DMS53 (cell line): ENCODE measurements around the gene TTF1.
A peak's percentile ranks its signal among the peaks of the same experiment; 100 is the strongest.

Experiments
- DNase-seq: peaks from one replicate; lab custom pipeline; 2025; lab: John Stamatoyannopoulos, UW

The TTF1 gene

GRCh38 chr9:132406554-132407122 is at the start of gene TTF1:
Gene TTF1 (minus strand): TSS chr9:132406840. CDS start chr9:132402821, 4,019 bp downstream.
- peak; percentile 97 for DNase-seq

GRCh38 chr9:132456241-132456640 is 49.6 kb upstream of the TTF1 start:
- DNase-seq = no peak

DNA sequence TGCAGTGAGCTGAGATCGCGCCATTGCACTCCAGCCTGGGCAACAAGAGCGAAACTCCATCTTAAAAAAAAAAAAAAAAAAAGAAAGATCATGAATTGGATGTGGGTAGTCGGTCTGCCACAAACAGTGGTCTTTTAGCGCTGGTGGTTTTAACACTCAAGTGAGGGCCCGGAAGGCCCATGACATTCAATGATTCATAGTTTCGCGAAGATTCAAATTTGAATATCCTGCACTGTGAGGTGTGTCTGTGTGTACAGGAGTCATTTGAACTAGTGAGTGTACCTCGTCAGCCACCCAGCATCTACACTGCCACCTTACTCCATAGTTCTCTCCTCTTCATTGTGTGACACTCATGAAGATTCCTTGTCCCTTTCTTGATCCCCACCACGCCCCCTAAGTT is 44.6 kb upstream of the TTF1 start:
- no peak for DNase-seq

DNA sequence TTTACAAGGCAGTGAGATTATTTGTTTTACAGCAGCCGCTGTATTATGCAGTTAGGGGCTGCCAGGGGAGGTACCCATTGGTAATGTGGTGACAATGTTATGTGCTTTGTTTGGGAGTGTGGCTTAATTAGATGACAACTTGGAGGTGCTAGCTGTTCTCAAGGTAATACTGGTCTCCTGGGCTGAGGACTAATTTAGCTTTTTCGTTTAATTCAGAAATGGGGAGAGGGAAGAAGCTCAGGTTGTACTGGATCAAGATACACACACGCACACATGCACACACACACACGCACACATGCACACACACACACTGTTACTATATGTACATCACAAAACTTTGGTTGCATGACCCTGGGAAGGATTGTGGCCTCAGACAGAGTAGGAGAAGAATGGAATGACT is 41.3 kb upstream of the TTF1 start:
- no peak for DNase-seq

- no peak for DNase-seq
Measured at GRCh38 chr9:132447346-132447745, 40.7 kb upstream of the TTF1 start.

GRCh38 chr9:132446887-132447286 is 40.2 kb upstream of the TTF1 start:
- no peak for DNase-seq

DNA sequence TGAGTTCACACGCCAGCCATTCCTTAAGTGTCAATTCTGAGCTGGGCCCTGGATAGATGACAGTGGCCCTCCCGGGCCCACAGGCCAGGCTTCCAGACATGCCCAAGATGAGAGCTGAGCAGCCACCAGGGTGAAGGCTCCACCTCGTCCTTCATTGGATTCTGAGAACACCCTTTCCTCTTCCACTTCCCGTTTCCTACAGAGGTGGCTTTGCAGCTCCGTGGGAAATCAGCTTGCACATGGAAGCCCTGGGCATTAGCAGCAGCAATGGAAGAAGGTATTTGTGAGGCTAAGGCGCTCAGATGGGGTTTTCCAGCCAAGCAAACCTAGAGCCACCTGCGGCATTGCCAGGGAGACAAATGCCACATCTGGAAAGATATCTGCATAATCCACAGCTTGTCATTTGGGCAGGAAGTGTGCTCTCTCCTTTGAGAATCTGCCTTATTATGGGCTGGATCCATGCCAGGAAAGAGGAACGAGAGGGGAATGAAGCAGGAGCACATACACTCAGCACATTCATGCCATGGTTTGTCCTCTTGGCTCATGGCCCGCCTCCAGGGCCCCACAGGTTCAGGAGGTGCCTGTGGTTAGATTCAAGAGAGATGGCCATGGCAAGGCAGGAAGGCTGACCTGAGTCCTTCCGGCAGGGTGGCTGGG is 37.4 kb upstream of the TTF1 start:
- peak; percentile 31 for DNase-seq

GRCh38 chr9:132441404-132441803 is 34.8 kb upstream of the TTF1 start:
- no peak for DNase-seq

DNA sequence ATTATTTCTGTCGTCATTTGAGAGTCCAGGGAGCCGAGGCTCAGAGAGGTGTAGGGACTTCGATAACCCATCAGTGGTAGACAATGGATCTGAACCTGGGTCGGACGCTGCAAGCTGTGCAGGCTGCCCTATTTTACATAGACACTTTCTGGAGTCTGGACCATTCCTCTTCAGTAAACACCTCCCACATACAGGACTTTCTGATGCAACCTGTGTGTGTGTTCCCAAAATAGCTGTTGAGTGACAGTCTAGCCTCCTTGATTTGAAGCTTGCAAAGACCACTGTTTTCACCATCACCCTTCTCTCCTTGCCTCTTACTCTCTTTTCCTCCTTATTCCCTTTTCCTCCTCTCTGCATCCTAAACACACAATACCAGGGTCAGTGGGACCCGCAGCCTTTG is 34.1 kb upstream of the TTF1 start:
- no peak for DNase-seq

DNA sequence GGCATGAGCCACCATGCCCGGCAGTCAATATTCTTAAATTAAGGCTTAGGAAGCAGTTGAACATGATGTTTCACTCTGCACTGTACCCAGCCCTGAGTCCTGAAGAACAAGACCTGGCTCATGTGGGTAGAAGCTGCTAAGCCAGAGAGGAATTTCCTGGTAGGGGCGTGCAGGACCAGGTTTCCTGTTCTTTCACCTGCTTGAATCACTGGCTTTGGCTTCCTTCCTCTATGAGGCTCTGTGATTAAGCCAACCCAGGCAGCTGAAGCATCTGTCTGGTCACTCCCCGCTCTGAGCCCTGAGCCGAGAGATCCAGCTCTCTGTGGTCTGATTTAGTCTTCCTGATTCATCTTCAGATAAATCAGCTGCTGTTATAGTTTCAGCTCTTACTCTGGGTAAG is 32.5 kb upstream of the TTF1 start:
- no peak for DNase-seq

DNA sequence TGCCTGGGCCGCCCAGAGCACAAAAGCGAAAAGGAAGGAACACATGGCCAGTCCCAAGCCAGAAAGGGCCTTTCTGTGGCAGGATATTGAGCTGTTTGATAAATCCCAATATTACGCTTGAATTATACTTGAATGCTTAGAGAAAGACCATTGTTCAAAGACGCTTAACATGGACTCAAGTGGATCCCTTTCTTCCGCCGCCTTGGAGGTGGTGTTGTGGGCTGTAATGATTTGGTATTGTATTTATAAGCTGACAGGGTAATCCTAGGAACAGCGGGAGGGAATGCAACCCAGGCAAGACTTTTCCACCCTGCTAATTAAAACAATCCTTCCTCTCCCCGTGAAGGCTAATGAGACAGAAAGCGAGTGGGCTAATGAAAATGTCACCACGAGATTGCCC is 28.2 kb upstream of the TTF1 start:
- no peak for DNase-seq

GRCh38 chr9:132430998-132431397 is 24.4 kb upstream of the TTF1 start:
- DNase-seq = no peak

GRCh38 chr9:132426639-132427414 is 20.2 kb upstream of the TTF1 start:
- no peak for DNase-seq

DNA sequence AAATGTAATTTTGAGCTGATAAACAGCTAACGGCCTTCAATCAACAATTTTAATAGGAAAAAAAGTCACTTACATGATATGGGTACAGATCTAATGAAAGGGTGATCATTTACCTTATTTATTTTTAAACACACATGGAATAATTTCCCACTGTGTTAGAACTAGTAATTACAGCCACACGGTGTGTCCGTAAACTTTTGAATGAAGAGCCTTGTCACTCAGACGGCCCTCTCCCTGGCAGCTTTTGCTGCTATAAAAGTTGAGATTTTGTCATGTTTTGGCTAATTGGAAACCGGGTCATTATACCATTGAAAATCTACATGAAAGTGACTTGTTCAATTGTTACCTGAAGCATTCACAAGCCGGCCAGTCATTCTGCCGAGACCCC is 19.0 kb upstream of the TTF1 start:
- no peak for DNase-seq

- DNase-seq = no peak
Measured at GRCh38 chr9:132424857-132425674, 18.4 kb upstream of the TTF1 start.

DNA sequence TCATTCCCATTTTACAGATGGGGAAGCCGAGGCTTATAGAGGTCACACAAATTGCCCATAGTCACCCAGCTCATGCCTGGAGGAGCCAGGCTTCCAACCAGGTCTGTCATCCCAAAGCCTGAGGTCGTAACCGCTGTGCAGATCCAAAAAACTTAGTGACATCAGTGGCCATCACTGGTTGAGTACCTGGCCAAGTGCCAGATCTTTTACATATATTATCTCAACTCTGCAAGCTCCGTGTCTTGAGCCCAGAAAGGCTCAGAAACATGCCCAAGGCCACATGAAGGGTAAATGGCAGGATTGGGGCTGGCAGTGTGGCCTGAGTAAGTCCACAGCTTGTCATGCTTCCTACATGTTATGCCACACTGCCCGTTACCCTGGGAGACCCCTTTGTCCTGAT is 16.9 kb upstream of the TTF1 start:
- DNase-seq = no peak

DNA sequence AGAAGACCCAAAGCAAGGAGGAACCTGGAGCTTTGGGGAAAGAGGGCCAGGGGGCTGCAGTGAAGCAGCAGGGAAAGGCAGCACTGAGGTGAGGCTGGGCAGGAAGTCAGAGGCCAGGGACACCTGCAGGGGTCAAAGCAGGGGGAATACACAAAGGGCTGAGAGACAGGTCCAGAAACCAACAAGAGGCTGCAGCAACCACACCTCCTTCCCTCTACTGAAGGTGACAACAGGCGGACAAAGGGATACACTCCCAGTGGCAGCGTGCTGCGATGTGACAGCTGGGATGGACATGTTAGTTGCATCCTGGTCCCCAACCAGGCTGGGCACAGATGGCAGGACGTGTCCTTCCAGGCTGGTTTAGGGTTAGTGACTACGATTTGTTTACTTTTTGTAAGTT is 15.9 kb upstream of the TTF1 start:
- DNase-seq = no peak

GRCh38 chr9:132418726-132419363 is 12.2 kb upstream of the TTF1 start:
- DNase-seq = no peak

GRCh38 chr9:132415181-132415580 is 8.5 kb upstream of the TTF1 start:
- DNase-seq = no peak

DNA sequence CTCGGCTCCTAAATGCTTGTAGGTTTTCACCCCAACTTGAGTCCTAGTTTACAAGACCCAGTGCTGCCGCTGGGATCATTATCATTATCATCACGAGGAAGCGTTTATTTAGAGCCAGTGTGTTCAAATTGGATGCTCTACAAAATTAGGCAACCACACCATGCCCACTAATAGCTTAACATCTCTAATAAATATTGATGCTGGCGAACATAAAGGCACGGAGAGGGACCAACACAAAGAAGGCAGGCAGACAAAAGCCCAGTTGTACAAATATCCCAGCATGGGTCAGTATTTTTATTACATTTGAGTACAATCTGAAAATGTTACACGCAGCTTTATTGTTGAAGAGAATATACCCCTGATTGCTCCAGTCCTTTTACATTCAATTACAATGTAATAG is 8.1 kb upstream of the TTF1 start:
- no peak for DNase-seq

DNA sequence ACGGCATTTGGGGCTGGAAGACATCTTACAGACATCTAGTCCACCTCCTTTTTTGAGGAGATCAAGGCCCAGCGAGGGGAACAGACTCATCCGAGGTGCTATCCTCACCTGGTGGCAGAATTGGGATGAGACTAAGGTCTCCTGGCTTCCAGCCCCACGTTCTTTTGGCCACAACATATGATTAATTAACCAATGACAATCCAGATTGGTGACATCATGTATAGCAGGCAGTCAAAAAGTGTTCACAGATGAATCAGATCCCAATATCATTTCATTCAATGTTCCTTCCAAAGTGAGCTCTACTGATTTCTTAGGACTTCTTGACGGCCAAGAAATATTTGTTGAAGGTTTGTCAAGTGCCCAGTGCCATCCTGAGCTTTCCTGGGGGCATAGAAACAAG is 7.3 kb upstream of the TTF1 start:
- no peak for DNase-seq

DNA sequence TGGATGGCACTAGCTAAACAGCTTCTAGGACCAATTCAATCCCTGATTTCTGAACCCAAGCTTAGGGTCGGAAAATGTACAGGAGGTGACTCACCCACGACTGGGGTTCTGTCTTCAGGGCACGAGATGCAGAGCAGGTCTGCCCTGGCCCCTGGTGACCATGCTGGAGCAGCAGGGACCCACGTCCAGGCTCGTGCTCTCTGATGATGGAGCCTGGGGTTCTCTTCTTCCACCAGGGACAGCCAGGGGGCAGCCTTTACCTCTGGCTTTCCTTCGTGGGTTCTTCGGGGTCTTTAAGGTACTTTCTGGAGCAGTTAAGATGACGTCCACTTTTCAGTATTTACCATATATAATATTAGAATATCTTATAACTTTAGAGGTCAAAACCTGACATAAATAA is 5.4 kb upstream of the TTF1 start:
- peak; percentile 40 for DNase-seq
